ENCODE results near the gene CRYL1.

Gene CRYL1

GRCh38 chr13:20491926-20492435 lies 33.7 kb downstream of the CRYL1 start:
- DNase-seq: no peak

GRCh38 chr13:20489185-20489820 lies 36.4 kb downstream of the CRYL1 start:
- DNase-seq: peak; percentile 62

GRCh38 chr13:20487927-20488326 lies 37.7 kb downstream of the CRYL1 start:
- DNase-seq: no peak

GRCh38 chr13:20482787-20483186 lies 42.9 kb downstream of the CRYL1 start:
- DNase-seq: no peak

- no peak for DNase-seq
Observed at GRCh38 chr13:20482275-20482761, 43.3 kb downstream of the CRYL1 start.

- DNase-seq: no peak
Observed at GRCh38 chr13:20477394-20477793, 48.3 kb downstream of the CRYL1 start.

GRCh38 chr13:20475927-20476691 lies 49.5 kb downstream of the CRYL1 start:
- DNase-seq: peak; percentile 75

- no peak for DNase-seq
Observed at GRCh38 chr13:20474515-20474914, 51.1 kb downstream of the CRYL1 start.

- no peak for DNase-seq
Observed at GRCh38 chr13:20473888-20474287, 51.8 kb downstream of the CRYL1 start.

- DNase-seq: no peak
Observed at GRCh38 chr13:20473139-20473538, 52.5 kb downstream of the CRYL1 start.

GRCh38 chr13:20472531-20472930 lies 53.1 kb downstream of the CRYL1 start:
- DNase-seq: no peak

GRCh38 chr13:20470136-20470535 lies 55.5 kb downstream of the CRYL1 start:
- DNase-seq: no peak

- no peak for DNase-seq
Observed at GRCh38 chr13:20466371-20466770, 59.3 kb downstream of the CRYL1 start.

GRCh38 chr13:20465218-20465879 lies 60.3 kb downstream of the CRYL1 start:
- DNase-seq: no peak

- no peak for DNase-seq
Observed at GRCh38 chr13:20462921-20463320, 62.7 kb downstream of the CRYL1 start.

- DNase-seq: no peak
Observed at GRCh38 chr13:20462533-20462915, 63.1 kb downstream of the CRYL1 start.

GRCh38 chr13:20461860-20462532 lies 63.7 kb downstream of the CRYL1 start:
- no peak for DNase-seq

GRCh38 chr13:20461481-20461859 lies 64.2 kb downstream of the CRYL1 start:
- no peak for DNase-seq

- no peak for DNase-seq
Observed at GRCh38 chr13:20460761-20461160, 64.9 kb downstream of the CRYL1 start.

- DNase-seq: no peak
Observed at GRCh38 chr13:20457670-20458069, 68.0 kb downstream of the CRYL1 start.

- DNase-seq: no peak
Observed at GRCh38 chr13:20456737-20457136, 68.9 kb downstream of the CRYL1 start.

GRCh38 chr13:20451397-20451796 lies 74.3 kb downstream of the CRYL1 start:
- no peak for DNase-seq

GRCh38 chr13:20448470-20448869 lies 77.2 kb downstream of the CRYL1 start:
- DNase-seq: no peak
